ENCODE data around the gene IFNAR1.
"Not testable (repeated sequence)": the region's sequence is repeated elsewhere in the genome, so short reads cannot be mapped to it uniquely, and the experiment has no call there.

The IFNAR1 gene

GRCh38 chr21:33308586-33309490, 15.9 kb upstream of the IFNAR1 start:
- peak; percentile 17 for DNase-seq

- no peak for DNase-seq
Observed at GRCh38 chr21:33309778-33310177, 15.0 kb upstream of the IFNAR1 start.

GRCh38 chr21:33312121-33312520, 12.6 kb upstream of the IFNAR1 start:
- no peak for DNase-seq

- no peak for DNase-seq
Observed at GRCh38 chr21:33313183-33313582, 11.6 kb upstream of the IFNAR1 start.

GRCh38 chr21:33313611-33314010, 11.2 kb upstream of the IFNAR1 start:
- no peak for DNase-seq

- DNase-seq, result no peak
Observed at GRCh38 chr21:33314111-33314510, 10.7 kb upstream of the IFNAR1 start.

- no peak for DNase-seq
Observed at GRCh38 chr21:33315946-33316710, 8.6 kb upstream of the IFNAR1 start.

GRCh38 chr21:33317145-33317544, 7.6 kb upstream of the IFNAR1 start:
- DNase-seq, result no peak

- no peak for DNase-seq
Observed at GRCh38 chr21:33317786-33318486, 6.8 kb upstream of the IFNAR1 start.

- not testable (repeated sequence) for DNase-seq
Observed at GRCh38 chr21:33321005-33321404, 3.8 kb upstream of the IFNAR1 start.

GRCh38 chr21:33323610-33324009, 1.2 kb upstream of the IFNAR1 start:
- not testable (repeated sequence) for DNase-seq

- DNase-seq, result peak; percentile 69
Observed at GRCh38 chr21:33325222-33326067, 675 bp downstream of the IFNAR1 start.

- DNase-seq, result no peak
Observed at GRCh38 chr21:33327326-33327725, 2.6 kb downstream of the IFNAR1 start.

- no peak for DNase-seq
Observed at GRCh38 chr21:33327792-33328433, 3.1 kb downstream of the IFNAR1 start.

GRCh38 chr21:33330726-33331125, 6.0 kb downstream of the IFNAR1 start:
- no peak for DNase-seq

- no peak for DNase-seq
Observed at GRCh38 chr21:33332143-33332542, 7.4 kb downstream of the IFNAR1 start.

- DNase-seq, result no peak
Observed at GRCh38 chr21:33334191-33334590, 9.4 kb downstream of the IFNAR1 start.

- DNase-seq, result no peak
Observed at GRCh38 chr21:33334824-33335223, 10.1 kb downstream of the IFNAR1 start.

- no peak for DNase-seq
Observed at GRCh38 chr21:33339135-33339534, 14.4 kb downstream of the IFNAR1 start.

GRCh38 chr21:33339918-33340317, 15.1 kb downstream of the IFNAR1 start:
- DNase-seq, result no peak

- no peak for DNase-seq
Observed at GRCh38 chr21:33345751-33346238, 21.0 kb downstream of the IFNAR1 start.

GRCh38 chr21:33348706-33349105, 23.9 kb downstream of the IFNAR1 start:
- no peak for DNase-seq
